ENCODE data around the gene CDPF1. TPM values are rescaled to one million over a fixed set of nuclear protein-coding genes. Genes with fewer than 3 reads are reported as not detected.

CDPF1 gene
- 10.4 and 10.6 TPM in 2 replicates for total RNA-seq

DNA sequence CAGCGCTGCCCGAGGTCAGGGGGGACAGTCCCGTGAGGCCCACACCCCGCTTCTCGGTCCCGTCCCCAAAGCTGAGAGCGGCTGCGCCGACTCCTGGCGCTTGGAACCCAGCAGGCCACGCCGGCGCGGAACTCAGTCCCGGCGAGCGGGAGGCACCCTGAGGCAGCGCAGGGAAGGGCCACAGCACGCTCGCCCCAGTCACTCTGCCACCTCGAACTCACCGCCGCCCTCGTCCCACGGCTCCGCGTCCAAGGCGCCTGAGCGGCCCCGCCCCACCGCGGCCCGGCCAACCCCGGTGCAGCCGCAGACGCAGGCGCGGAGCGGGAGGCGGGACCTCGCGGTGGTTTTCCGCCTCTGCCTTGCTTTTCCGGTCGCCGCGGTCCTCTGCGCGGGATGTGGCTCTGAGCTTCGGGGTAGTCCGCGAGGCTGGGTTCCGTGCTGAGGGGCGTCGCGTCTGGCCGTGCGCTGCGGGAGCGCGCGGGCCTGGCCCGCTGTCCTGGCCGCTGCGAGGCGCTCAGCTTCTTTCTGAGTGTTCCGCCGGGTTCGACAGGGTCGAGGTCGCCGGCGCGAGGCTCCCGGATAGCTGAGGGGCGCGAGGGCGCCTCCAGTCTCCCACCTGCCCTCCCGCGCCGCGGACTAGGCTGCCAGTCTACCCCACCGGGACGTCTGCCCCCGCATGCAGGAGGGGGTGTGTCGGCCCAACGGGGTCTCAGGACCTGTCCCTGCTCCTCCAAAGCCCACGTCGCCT lies at the start of gene CDPF1:
CDPF1 (minus strand) TSS at position 259 of the 748 bp plus-strand sequence. CDS start 2,009 bp downstream, outside the sequence.
- H3K27me3 Mint-ChIP-seq = no peaks in the 10 kb centered on the region
- H3K4me1 Mint-ChIP-seq = peaks cover 27% of the 10 kb centered on the region
- peak within 1 kb of the TSS; percentile 91 for H3K4me3 Mint-ChIP-seq
- H3K36me3 Mint-ChIP-seq (ENCODE audit: low read depth) = peaks cover 8% of the 10 kb centered on the region
- DNase-seq = peak; percentile 98
- no peaks in the 10 kb centered on the region for H3K9me3 Mint-ChIP-seq
- peak within 1 kb of the TSS; percentile 89 for H3K27ac Mint-ChIP-seq
- intact Hi-C loops (cut with micrococcal nuclease) = loop anchor here (1.0 to 5.0 kb wide), 3 partner anchors 47 to 127 kb away; partner anchors contain the start of genes GTSE1 and PPARA

GRCh38 chr22:46299101-46299500 lies 49.0 kb upstream of the CDPF1 start:
- Mint-ChIP-seq H3K27me3 (no peaks in the 10 kb centered on the region), H3K36me3 (ENCODE audit: low read depth) (peaks cover 43% of the 10 kb centered on the region), H3K4me1 (peaks cover 49% of the 10 kb centered on the region), H3K27ac (no peak overlapping the region), H3K9me3 (no peaks in the 10 kb centered on the region), H3K4me3 (peak overlapping the region; percentile 91)
- DNase-seq = no peak
- intact Hi-C loops (cut with micrococcal nuclease) = loop anchor here (5.0 kb wide), 3 partner anchors 47 to 177 kb away; partner anchors contain the start of genes CDPF1 and PPARA

DNA sequence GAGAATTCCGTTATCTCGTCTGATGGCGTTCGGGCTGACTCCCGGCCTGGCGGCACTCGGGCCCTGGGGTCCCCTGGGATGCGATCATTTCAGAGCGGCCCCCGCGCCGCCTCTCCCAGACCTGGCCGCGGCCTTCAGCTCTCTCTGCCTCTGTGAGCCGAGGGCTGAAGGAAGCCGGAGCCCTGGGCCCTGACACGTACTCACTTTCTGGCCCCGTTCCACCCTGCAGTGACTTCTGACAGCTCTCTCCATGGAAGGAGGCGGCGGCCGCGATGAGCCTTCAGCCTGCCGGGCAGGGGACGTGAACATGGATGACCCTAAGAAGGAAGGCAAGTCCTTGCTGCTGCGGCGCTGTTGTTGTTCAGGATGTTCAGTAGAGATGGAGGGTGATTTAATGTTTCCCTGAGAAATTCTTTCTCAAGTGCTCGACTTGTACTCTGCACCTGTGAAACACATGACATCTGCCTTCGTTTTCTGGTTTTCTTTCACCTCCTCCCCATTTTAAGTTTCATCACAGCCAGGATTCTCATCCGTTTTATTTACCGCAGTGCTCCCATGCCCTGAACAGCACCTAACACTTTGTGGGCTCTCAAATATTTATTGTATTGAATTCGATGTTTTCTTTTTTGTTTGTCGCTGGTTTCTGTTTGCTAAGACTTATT lies 47.2 kb upstream of the CDPF1 start:
- H3K27ac Mint-ChIP-seq = peak overlapping the region; percentile 68
- H3K9me3 Mint-ChIP-seq = no peaks in the 10 kb centered on the region
- H3K27me3 Mint-ChIP-seq = no peaks in the 10 kb centered on the region
- DNase-seq = peak; percentile 77
- H3K4me1 Mint-ChIP-seq = peaks cover 44% of the 10 kb centered on the region
- intact Hi-C loops (cut with micrococcal nuclease) = loop anchor here (5.0 kb wide), 3 partner anchors 45 to 175 kb away; partner anchors contain the start of genes CDPF1 and PPARA
- peak overlapping the region; percentile 91 for H3K4me3 Mint-ChIP-seq
- H3K36me3 Mint-ChIP-seq (ENCODE audit: low read depth) = peaks cover 44% of the 10 kb centered on the region

GRCh38 chr22:46296257-46297150 lies 46.4 kb upstream of the CDPF1 start, which contains the start of gene GTSE1:
Gene GTSE1 (plus strand): TSS chr22:46296870. CDS start chr22:46297401, 531 bp downstream.
- Mint-ChIP-seq H3K27ac (peak within 1 kb of the TSS; percentile 94), H3K4me3 (peak within 1 kb of the TSS; percentile 91), H3K9me3 (no peaks in the 10 kb centered on the region), H3K36me3 (ENCODE audit: low read depth) (peaks cover 47% of the 10 kb centered on the region), H3K4me1 (peaks cover 44% of the 10 kb centered on the region), H3K27me3 (no peaks in the 10 kb centered on the region)
- intact Hi-C loops (cut with micrococcal nuclease) = loop anchor here (5.0 kb wide), 3 partner anchors 44 to 174 kb away; partner anchors contain the start of genes CDPF1 and PPARA
- peak; percentile 99 for DNase-seq

- Mint-ChIP-seq H3K27me3 (no peaks in the 10 kb centered on the region), H3K36me3 (ENCODE audit: low read depth) (peaks cover 48% of the 10 kb centered on the region), H3K9me3 (no peaks in the 10 kb centered on the region), H3K4me3 (peak overlapping the region; percentile 91), H3K27ac (peak overlapping the region; percentile 94), H3K4me1 (peaks cover 41% of the 10 kb centered on the region)
- DNase-seq = peak; percentile 61
- intact Hi-C loops (cut with micrococcal nuclease) = loop anchor here (5.0 kb wide), 3 partner anchors 43 to 173 kb away; partner anchors contain the start of genes CDPF1 and PPARA
Observed at GRCh38 chr22:46295277-46295971, 45.3 kb upstream of the CDPF1 start.

DNA sequence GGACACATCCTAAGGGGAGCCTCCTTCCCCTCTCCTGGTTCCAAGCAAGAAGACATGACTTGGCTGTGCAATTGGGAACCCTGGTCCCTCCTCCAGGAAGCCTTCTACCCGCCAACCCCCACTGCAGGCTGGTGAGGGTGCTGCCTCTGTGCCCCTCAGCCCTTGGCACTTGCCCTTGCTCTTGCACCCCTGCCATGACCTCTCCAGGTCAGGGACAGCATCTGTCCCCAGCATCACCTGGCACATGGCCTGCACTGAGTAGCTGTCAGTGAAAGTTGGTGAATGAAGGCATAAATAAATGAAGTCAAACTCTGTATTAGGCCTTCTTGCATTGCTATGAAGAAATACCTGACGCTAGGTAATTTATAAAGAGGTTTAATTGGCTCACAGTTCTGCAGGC lies 44.7 kb upstream of the CDPF1 start:
- peaks cover 41% of the 10 kb centered on the region for H3K4me1 Mint-ChIP-seq
- H3K9me3 Mint-ChIP-seq = no peaks in the 10 kb centered on the region
- H3K27me3 Mint-ChIP-seq = no peaks in the 10 kb centered on the region
- intact Hi-C loops (cut with micrococcal nuclease) = loop anchor here (5.0 kb wide), 3 partner anchors 42 to 172 kb away; partner anchors contain the start of genes CDPF1 and PPARA
- peaks cover 50% of the 10 kb centered on the region for H3K36me3 Mint-ChIP-seq (ENCODE audit: low read depth)
- no peak overlapping the region for H3K27ac Mint-ChIP-seq
- peak overlapping the region; percentile 91 for H3K4me3 Mint-ChIP-seq
- no peak for DNase-seq

DNA sequence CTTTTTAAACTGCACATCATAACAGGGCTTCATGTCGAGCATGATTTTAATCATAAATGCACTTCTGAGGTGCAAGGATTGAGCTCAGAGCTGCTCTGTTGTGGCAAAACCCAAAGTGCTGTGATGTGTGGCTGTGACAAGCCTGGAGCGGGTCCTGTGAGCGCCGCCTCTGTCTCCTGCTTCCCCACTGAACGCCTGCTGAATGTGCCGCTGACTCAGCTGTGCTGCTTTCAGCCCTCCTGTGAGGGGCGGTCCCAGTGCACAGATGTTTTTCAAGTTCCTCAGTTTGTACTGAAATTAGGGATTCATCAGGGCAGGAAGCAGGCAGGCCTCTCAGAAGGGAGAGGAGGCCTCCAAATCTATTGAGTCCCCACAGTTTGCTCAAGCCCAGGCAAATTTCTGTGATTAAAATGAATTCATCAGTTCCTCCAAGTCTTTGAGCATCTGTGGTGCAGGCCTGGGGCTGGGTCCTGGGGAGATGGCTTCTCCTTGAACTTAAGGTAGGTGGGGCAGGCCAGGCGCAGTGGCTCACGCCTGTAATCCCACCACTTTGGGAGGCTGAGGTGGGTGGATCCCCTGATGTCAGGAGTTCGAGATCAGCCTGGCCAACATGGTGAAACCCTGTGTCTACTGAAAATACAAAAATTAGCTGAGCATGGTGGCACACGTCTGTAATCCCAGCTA lies 43.6 kb upstream of the CDPF1 start:
- intact Hi-C loops (cut with micrococcal nuclease) = no loop called here
- Mint-ChIP-seq H3K27ac (peak overlapping the region; percentile 41), H3K4me3 (no peak overlapping the region), H3K36me3 (ENCODE audit: low read depth) (peaks cover 45% of the 10 kb centered on the region), H3K4me1 (peaks cover 35% of the 10 kb centered on the region), H3K27me3 (no peaks in the 10 kb centered on the region), H3K9me3 (no peaks in the 10 kb centered on the region)
- DNase-seq = no peak

DNA sequence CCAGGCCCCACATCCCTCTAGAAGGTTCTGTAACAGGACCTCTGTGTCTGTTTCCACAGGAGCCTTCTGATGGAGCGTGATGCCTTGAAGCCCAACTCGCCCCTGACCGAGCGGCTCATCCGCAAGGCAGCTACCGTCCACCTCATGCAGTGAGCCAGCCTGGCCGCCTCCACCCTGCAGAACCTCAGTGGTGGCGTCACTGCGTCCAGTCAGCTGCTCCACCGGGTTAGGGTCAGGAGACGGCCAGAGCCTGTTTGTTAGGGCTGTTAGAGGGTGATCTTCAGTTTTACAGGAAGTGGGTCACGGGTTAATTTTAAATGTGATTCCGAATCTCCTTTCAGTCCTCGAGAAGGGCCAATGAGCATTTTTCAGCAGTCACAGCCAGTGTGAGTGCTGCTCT lies 42.6 kb upstream of the CDPF1 start:
- H3K4me3 Mint-ChIP-seq = no peak overlapping the region
- peaks cover 43% of the 10 kb centered on the region for H3K36me3 Mint-ChIP-seq (ENCODE audit: low read depth)
- H3K27ac Mint-ChIP-seq = no peak overlapping the region
- no peak for DNase-seq
- H3K9me3 Mint-ChIP-seq = no peaks in the 10 kb centered on the region
- peaks cover 34% of the 10 kb centered on the region for H3K4me1 Mint-ChIP-seq
- H3K27me3 Mint-ChIP-seq = no peaks in the 10 kb centered on the region
- intact Hi-C loops (cut with micrococcal nuclease) = no loop called here

DNA sequence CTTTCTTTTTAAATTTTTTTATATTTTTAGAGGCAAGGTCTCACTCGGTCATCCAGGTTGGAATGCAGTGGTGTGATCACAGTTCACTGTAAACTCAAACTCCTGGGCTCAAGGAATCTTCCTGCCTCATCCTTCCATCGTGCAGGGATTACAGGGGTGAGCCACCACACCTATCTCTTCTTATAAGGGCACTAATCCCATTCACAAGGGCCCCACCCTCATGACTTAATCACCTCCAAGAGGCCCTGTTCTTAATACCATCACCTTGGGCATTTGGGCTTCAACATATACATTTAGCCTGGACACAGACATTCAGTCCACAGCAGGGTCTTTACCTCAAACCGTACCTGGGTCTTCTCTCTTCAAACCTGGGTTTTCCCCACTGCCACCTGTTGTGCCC lies 42.1 kb upstream of the CDPF1 start:
- Mint-ChIP-seq H3K4me1 (peaks cover 33% of the 10 kb centered on the region), H3K27me3 (no peaks in the 10 kb centered on the region), H3K9me3 (no peaks in the 10 kb centered on the region), H3K27ac (no peak overlapping the region), H3K36me3 (ENCODE audit: low read depth) (peaks cover 41% of the 10 kb centered on the region), H3K4me3 (no peak overlapping the region)
- DNase-seq = no peak
- intact Hi-C loops (cut with micrococcal nuclease) = no loop called here

DNA sequence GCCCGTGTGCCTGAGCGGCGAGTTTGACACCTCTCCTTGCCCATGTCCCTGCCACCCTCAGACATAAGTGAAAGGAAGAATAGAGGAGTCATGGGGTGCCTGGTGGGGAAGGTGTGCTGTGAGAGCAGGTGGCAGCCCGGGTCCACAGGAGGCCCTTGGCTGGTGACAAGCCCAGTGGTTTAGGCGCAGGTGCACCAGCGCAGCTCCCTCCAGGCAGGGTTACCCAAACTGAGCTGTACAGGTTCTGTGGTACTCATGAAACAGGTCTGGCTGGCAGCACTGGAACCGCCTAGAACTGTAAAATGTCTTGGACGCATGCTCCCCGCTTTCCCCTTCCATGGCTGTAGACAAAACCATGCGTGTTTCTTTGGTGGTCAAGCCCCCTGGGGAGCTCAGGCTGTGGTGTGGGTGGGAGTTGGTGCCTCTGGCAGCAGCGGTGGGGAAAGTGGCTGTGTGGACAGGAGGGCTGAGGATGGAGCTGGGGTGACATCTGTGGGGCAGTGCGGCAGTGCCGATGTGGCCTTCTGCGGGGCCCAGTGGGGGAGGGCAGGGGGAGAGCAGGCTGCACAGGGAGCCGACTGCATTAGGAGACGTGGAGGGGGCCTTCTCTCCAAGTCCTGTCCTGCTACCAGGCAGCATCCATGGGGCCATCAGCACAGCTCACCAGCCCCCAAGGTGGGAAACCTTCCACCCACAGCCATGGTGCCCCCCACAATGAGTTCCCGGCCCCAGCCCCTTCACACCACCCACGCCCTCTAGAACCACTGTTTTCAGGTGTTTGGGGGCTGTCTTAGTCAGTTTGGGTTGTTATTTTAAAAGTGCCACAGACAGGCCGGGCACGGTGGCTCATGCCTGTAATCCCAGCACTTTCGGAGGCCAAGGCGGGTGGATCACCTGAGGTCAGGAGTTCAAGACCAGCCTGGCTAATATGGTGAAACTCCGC lies 41.0 kb upstream of the CDPF1 start:
- H3K27ac Mint-ChIP-seq = no peak overlapping the region
- intact Hi-C loops (cut with micrococcal nuclease) = no loop called here
- H3K4me1 Mint-ChIP-seq = peaks cover 28% of the 10 kb centered on the region

DNA sequence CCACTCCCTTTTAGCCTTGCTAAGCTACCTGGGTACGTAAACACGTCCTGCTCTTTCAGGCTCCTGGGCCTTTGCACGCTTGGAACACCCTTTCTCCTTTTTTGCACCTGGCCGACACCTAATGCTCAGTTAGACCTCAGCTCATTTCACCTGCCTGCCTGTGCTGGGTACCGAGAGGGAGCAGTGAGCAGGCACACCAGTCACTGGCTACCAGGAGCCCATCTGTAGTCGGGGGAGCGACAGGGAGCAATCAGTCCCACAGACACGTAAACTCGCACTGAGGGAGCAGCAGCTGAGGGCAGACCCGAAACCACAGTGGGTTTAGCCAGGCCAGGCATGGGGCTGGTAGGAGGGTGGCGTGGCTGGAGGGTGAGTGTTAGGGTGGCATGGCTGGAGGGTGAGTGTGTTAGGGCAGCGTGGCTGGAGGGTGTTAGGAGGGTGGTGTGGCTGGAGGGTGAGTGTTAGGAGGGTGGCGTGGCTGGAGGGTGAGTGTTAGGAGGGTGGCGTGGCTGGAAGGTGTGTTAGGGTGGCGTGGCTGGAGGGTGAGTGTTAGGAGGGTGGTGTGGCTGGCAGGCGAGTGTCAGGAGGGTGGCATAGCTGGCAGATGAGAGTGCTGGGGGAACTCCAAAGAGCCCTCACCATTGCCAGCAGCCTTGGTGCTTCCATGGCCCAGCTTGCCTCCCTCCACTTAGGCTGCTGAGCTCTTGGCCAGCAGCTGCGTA lies 40.2 kb upstream of the CDPF1 start:
- no peak overlapping the region for H3K4me3 Mint-ChIP-seq
- H3K27ac Mint-ChIP-seq = no peak overlapping the region
- peaks cover 21% of the 10 kb centered on the region for H3K4me1 Mint-ChIP-seq
- peaks cover 45% of the 10 kb centered on the region for H3K36me3 Mint-ChIP-seq (ENCODE audit: low read depth)
- DNase-seq = no peak
- intact Hi-C loops (cut with micrococcal nuclease) = no loop called here
- H3K27me3 Mint-ChIP-seq = no peaks in the 10 kb centered on the region
- H3K9me3 Mint-ChIP-seq = no peaks in the 10 kb centered on the region

More for the DNA sequence above, 41.0 kb upstream of the CDPF1 start:
- DNase-seq = no peak
- no peaks in the 10 kb centered on the region for H3K27me3 Mint-ChIP-seq
- H3K9me3 Mint-ChIP-seq = no peaks in the 10 kb centered on the region
- H3K4me3 Mint-ChIP-seq = no peak overlapping the region
- peaks cover 40% of the 10 kb centered on the region for H3K36me3 Mint-ChIP-seq (ENCODE audit: low read depth)
